Activated B cell treated with CpG ODN at 0.5 μM for 24 hours (primary cell): ENCODE measurements around the gene ASIC5. TPM values are rescaled to one million over a fixed set of nuclear protein-coding genes. Genes with fewer than 3 reads are reported as not detected.

ENCODE experiments used
- ATAC-seq: fragments of 200-7000 bp; cut with Tn5 transposase; one replicate; pipeline ENCODE4 v1.10.0; 2021; ENCODE audit warnings: low read depth, mild to moderate bottlenecking, moderate library complexity
- CTCF ChIA-PET: fragments of 350-600 bp; sonication (Branson Sonifier 250); formaldehyde crosslinking; loops from one replicate; lab custom pipeline; 2021; ENCODE audit warnings: antibody characterized with exemption; lab: Charles Lee
- POLR2A ChIA-PET: fragments of 350-600 bp; sonication (Branson Sonifier 250); formaldehyde crosslinking; loops from one replicate; lab custom pipeline; 2021; ENCODE audit warnings: antibody characterized with exemption; lab: Charles Lee
- DNase-seq: peaks from one replicate; pipeline ENCODE4 v3.0.0; 2022
- H3K27ac Mint-ChIP-seq: one replicate; pipeline ENCODE4 v1.8.0; 2020; ENCODE audit warnings: mixed read lengths
- H3K27me3 Mint-ChIP-seq: one replicate; pipeline ENCODE4 v1.8.0; 2021; ENCODE audit warnings: mixed read lengths
- H3K36me3 Mint-ChIP-seq: one replicate; pipeline ENCODE4 v1.8.0; 2021; ENCODE audit warnings: low read depth, mixed read lengths
- H3K4me1 Mint-ChIP-seq: one replicate; pipeline ENCODE4 v1.8.0; 2021; ENCODE audit warnings: mixed read lengths
- H3K4me3 Mint-ChIP-seq: one replicate; pipeline ENCODE4 v1.8.0; 2020; ENCODE audit warnings: mild to moderate bottlenecking, mixed read lengths
- H3K9me3 Mint-ChIP-seq: one replicate; pipeline ENCODE4 v1.8.0; 2020; ENCODE audit warnings: mixed read lengths
- intact Hi-C: fragments of 100-400 bp; cut with micrococcal nuclease; formaldehyde crosslinking; loops from one replicate; pipeline ENCODE4 v1.15.1; 2024
- total RNA-seq: library from RNA; stranded (reverse); gene quantifications from 2 replicates; pipeline ENCODE4 v1.2.3, GENCODE V29; 2022
- TF ChIP-seq, protein P1 (sequence below): fragments of 200-600 bp; IDR thresholded peaks from one replicate; pipeline ENCODE4 v1.8.0; 2022; ENCODE audit warnings: antibody characterized with exemption, mild to moderate bottlenecking

Gene ASIC5
- total RNA-seq, 1 donor from 2014 or later, result not detected

DNA sequence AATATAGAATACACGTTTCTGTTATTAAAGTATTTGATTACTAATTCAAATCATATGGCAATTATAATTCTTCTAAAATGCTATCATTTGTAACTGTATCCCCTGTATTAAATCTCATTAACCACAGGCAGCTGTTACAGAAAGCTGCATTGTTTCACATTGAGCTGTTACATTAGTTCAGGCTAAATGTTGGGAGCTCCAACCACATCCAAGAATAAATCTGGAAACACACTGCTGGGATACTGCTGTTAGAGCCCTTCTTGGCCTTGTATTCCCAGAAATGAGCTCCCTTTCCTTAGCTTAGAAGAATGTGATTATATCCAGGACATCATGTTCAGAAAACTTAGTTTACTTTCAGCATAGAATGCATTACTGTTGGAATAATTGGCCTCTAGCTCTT, 59.1 kb downstream of the ASIC5 start:
- DNase-seq (no peak), ATAC-seq (no peak)
- CTCF ChIA-PET, result no interaction called here
- H3K27ac Mint-ChIP-seq, result no peak overlapping the region
- intact Hi-C loops, result no loop called here
- H3K36me3 Mint-ChIP-seq, result no peaks in the 10 kb centered on the region
- no peaks in the 10 kb centered on the region for H3K9me3 Mint-ChIP-seq
- POLR2A ChIA-PET, result no interaction called here
- no peaks in the 10 kb centered on the region for H3K4me1 Mint-ChIP-seq
- H3K27me3 Mint-ChIP-seq, result no peaks in the 10 kb centered on the region
- no peak overlapping the region for H3K4me3 Mint-ChIP-seq
- TF ChIP-seq, protein P1, sequence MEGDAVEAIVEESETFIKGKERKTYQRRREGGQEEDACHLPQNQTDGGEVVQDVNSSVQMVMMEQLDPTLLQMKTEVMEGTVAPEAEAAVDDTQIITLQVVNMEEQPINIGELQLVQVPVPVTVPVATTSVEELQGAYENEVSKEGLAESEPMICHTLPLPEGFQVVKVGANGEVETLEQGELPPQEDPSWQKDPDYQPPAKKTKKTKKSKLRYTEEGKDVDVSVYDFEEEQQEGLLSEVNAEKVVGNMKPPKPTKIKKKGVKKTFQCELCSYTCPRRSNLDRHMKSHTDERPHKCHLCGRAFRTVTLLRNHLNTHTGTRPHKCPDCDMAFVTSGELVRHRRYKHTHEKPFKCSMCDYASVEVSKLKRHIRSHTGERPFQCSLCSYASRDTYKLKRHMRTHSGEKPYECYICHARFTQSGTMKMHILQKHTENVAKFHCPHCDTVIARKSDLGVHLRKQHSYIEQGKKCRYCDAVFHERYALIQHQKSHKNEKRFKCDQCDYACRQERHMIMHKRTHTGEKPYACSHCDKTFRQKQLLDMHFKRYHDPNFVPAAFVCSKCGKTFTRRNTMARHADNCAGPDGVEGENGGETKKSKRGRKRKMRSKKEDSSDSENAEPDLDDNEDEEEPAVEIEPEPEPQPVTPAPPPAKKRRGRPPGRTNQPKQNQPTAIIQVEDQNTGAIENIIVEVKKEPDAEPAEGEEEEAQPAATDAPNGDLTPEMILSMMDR, result no peak

GRCh38 chr4:155805016-155805415, 61.1 kb downstream of the ASIC5 start:
- Mint-ChIP-seq H3K4me3 (no peak overlapping the region), H3K36me3 (no peaks in the 10 kb centered on the region), H3K9me3 (no peaks in the 10 kb centered on the region), H3K27me3 (no peaks in the 10 kb centered on the region), H3K27ac (no peak overlapping the region), H3K4me1 (no peaks in the 10 kb centered on the region)
- no peak for ATAC-seq
- TF ChIP-seq, protein P1, result no peak
- DNase-seq, result no peak
- CTCF ChIA-PET, result no interaction called here
- POLR2A ChIA-PET, result no interaction called here
- intact Hi-C loops, result no loop called here

DNA sequence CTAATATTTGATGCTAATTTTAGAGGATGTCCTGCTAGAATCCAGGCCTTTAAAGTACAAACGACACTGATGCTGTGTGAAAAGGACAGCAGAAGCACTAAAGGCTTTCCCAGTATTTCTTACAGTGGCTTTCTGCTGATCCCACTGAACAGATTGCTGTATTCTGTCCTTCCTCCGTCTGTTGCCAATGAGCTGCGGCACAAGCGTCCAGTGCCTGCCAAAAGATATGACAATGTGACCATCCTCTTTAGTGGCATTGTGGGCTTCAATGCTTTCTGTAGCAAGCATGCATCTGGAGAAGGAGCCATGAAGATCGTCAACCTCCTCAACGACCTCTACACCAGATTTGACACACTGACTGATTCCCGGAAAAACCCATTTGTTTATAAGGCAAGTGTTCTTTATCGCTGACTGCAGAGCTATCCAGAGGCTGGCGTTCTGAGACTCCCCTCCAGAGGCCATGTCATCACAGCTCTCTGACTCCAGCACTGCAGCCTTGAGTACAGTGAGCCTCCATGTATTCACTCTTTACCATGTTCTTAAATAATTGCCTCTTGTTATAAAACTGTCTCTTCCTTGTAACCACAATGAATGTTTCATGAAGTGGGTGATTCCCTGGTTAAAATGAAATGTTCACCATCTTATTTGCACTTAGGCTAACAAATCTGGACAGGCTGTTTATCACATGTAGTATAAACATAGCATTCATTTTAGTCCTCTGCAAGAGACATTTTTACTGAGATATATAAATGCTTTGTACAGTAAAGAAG, 63.7 kb downstream of the ASIC5 start:
- TF ChIP-seq, protein P1, result no peak
- Mint-ChIP-seq H3K27me3 (no peaks in the 10 kb centered on the region), H3K4me3 (no peak overlapping the region), H3K9me3 (no peaks in the 10 kb centered on the region), H3K36me3 (no peaks in the 10 kb centered on the region), H3K4me1 (no peaks in the 10 kb centered on the region), H3K27ac (no peak overlapping the region)
- POLR2A ChIA-PET, result no interaction called here
- ATAC-seq (no peak), DNase-seq (no peak)
- CTCF ChIA-PET, result no interaction called here
- intact Hi-C loops, result no loop called here

- H3K36me3 Mint-ChIP-seq, result no peaks in the 10 kb centered on the region
- TF ChIP-seq, protein P1, result no peak
- H3K27me3 Mint-ChIP-seq, result no peaks in the 10 kb centered on the region
- no peaks in the 10 kb centered on the region for H3K9me3 Mint-ChIP-seq
- ChIA-PET POLR2A (no interaction called here), CTCF (interaction anchor here (0.7 kb wide), 1 partner anchor 9 kb away, joined by 3 read pairs; no protein-coding TSS in a partner anchor)
- DNase-seq (no peak), ATAC-seq (no peak)
- H3K4me1 Mint-ChIP-seq, result no peaks in the 10 kb centered on the region
- no peak overlapping the region for H3K4me3 Mint-ChIP-seq
- no peak overlapping the region for H3K27ac Mint-ChIP-seq
- intact Hi-C loops, result no loop called here
Measured at GRCh38 chr4:155800685-155801343, 65.3 kb downstream of the ASIC5 start.

DNA sequence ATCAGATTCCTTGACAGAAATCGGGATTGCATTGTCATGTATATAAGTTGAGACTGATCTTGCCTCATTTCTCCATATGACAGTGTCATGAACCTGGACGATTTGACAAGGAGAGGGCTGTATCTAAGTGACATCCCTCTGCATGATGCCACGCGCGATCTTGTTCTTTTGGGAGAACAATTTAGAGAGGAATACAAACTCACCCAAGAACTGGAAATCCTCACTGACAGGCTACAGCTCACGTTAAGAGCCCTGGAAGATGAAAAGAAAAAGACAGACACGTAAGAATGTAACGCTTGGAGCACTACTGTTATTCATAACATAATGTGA, 66.3 kb downstream of the ASIC5 start:
- CTCF ChIA-PET, result no interaction called here
- TF ChIP-seq, protein P1, result no peak
- ATAC-seq (no peak), DNase-seq (no peak)
- H3K4me1 Mint-ChIP-seq, result no peaks in the 10 kb centered on the region
- no peaks in the 10 kb centered on the region for H3K9me3 Mint-ChIP-seq
- H3K27ac Mint-ChIP-seq, result no peak overlapping the region
- POLR2A ChIA-PET, result no interaction called here
- no peaks in the 10 kb centered on the region for H3K27me3 Mint-ChIP-seq
- intact Hi-C loops, result no loop called here
- H3K4me3 Mint-ChIP-seq, result no peak overlapping the region
- no peaks in the 10 kb centered on the region for H3K36me3 Mint-ChIP-seq
